ENCODE data around the gene MUC2.
A peak's percentile ranks its signal among the peaks of the same experiment; 100 is the strongest.

Gene MUC2

DNA sequence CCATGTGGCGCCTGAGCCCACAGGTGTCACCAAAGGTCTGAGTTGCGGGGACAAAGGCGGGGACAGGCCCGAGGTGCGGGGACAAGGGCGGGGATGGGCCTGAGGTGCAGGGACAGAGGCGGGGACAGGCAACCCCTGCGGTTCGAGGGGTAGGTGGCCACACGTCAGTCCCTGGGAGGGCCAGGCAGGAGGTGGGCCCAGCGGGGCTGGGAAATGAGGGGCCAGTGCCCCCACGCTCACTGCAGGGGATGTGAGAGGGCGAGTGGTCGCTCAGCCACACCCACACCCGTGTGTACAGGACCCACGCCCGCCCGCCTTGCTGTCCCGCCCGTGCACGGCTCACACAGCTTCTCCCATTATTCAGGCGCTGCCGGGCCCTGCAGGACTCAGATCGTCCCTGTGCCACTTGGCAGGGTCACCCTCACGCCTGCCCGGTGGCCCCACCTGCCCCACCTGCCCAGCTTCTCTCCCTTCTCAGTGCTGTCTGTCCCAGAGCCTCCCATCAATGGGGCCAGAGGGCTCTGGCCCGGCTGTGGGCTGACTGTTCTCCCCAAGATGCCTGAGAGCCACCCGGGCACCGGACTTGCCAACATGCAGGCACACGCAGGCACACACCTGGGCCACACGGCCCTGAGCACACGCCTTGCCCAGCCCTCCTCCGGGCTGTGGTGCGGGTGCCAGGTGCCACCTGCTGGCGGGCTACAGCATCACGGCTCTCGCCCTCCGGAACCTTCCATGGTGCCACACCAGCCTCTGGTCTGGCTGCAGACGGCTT, 23.9 kb upstream of the MUC2 start:
- DNase-seq: peak in 34 of 51 donors; percentile 1 to 65 (median 28)

DNA sequence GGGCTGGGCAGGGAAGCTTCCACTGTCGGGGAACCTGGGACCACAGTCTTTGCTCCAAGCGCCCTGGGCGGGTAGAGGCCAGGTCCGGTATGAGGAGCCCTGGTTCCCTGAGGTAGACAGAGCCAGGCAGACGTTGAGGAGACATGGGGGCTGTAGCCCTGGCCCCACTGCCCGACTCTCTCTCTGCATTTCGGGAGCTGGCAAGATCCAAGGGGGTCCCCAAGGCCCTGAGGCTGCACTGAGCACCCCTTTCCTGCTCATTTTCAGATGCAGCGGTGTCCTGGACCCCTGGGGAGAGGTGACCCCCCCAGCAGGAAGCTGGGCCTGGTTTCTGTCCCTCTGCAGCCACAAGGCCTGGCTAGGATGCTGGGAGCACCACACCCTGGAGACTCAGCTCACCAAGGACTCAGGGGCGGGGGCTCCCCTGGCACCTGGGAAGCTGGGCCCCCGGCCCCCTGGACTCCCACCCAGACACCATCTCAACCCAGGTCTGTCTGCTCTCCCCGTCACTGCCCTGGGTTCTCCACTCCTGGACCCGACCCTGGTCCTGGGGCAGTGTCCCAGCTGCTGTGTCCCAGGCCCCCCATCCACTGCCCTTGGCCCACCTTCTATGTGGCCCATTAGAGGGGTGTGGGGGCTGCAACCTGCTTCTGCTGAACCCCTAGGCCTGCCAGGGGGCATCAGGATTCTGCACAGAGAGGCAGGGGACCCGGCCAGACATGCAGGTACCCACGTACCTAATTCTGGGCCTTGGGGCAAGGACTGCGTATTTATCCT, 23.1 kb upstream of the MUC2 start:
- DNase-seq: no peak

DNA sequence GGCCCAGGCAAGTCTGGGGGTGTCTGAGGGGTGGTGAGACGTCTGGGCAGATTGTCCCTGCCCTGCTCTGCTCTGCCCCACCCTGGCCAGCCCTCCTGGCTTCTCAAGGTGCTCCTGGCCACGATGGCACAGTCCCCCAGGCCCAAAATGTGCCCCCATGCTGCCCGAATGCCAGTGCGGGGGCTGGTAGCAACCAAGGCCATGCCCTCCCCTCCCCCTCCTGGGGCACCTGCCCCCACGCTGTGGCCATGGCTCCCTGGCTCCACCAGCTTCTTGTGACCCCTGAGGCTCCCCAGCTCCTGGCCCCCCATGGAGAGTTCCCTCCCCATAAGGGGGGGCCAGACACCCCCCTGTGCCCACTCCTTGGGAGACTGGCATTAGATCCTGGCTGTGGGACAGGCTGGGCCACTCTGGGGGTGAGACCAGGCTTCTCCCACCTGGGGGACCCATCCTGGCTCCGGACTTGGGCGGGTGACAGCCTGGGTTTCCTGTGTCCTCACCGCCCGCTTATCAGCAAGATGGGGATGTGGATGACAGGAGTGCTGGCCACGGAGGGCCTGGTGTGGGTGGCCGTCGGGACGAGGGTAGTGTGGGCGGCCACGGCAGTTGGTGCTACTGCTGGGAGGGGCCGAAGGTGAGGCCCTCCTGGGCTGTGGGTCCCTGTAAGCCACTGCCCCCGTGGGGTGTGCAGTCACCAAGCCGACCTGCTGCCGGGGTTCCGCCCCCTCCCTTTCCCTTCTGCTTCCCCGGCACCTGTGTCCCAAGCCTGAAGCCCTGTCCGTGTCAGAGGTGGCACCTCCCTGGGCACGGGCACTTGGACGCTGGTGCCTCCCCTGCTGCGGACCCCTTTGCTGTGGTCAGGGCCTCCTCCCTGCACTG, 22.3 kb upstream of the MUC2 start:
- no peak for DNase-seq

- no peak for DNase-seq
Observed at GRCh38 chr11:1053121-1053901, 21.4 kb upstream of the MUC2 start.

GRCh38 chr11:1054143-1055108, 20.2 kb upstream of the MUC2 start:
- DNase-seq: no peak

GRCh38 chr11:1055109-1055703, 19.5 kb upstream of the MUC2 start:
- no peak for DNase-seq

- no peak for DNase-seq
Observed at GRCh38 chr11:1055990-1056771, 18.5 kb upstream of the MUC2 start.

- DNase-seq: no peak
Observed at GRCh38 chr11:1057806-1058205, 16.9 kb upstream of the MUC2 start.

DNA sequence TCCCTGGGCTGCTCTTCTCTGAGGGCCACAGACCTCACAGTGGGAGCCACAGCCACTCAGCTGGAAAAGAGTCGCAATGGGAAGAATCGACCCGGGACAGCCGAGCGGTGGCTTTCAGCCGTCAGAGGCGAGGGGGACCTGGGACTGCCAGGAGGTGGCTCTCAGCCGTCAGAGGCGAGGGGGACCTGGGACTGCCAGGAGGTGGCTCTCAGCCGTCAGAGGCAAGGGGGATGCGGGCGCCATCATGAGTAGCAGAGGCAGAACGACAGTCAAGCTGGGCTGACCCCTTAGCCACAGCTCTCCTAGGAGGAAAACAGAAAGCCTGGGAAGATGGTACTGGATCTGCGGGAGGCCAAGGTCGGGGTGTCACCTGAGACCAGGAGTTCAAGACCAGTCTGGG, 14.9 kb upstream of the MUC2 start:
- no peak for DNase-seq

DNA sequence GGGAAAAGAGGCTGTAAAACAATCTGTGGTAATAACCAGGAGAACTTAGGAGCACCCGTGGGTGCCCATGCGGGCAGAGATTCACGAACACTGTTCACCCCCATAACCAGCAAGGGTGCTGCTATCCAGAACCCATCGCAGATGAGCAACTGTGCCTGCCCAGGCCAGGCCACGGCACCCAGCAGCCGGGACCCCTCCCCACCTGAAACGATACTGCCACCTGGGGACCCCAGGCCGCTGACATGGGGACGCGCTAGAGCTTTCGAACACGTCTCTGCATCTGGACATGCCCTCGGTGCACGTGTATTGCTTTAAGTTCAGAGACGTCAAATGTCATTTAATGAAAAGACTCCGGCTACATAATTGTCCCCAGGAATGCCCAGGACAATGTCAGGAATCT, 14.3 kb upstream of the MUC2 start:
- DNase-seq: no peak

- no peak for DNase-seq
Observed at GRCh38 chr11:1060852-1061616, 13.6 kb upstream of the MUC2 start.

DNA sequence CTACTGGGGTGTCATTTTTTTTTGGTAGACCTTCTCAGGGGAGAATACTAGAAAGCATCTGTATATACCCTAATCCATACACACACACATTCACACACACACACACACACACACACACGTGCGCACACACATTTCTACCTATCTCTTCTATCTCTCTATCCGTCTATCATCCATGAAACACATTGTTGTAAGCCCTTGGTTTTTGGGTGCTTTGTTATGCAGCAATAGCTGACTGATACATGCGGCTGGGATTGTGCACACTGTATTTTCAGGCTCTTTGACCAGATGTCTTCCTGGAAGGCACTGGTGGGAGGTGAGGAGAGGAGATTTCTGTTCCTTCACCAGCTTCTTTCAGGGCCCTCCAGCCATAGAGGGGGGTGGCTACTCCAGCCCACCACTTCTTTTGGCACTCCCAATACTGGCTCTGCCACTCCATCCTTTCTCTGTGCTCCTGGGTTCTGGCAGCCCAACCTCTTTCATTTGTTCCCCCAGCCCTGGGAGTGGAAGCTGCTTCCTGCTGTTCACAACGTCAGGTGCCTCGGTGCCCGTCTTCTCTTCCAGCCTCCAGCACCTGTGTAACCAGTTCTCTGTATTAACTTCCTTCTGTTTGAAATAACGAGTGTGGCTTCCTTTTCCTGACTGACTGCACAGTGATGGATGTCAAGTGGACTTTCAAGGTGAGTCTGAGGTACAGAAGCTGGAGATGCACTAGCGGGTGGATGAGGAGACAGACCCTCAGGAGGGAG, 12.4 kb upstream of the MUC2 start:
- DNase-seq: no peak

GRCh38 chr11:1064167-1064566, 10.5 kb upstream of the MUC2 start:
- no peak for DNase-seq

DNA sequence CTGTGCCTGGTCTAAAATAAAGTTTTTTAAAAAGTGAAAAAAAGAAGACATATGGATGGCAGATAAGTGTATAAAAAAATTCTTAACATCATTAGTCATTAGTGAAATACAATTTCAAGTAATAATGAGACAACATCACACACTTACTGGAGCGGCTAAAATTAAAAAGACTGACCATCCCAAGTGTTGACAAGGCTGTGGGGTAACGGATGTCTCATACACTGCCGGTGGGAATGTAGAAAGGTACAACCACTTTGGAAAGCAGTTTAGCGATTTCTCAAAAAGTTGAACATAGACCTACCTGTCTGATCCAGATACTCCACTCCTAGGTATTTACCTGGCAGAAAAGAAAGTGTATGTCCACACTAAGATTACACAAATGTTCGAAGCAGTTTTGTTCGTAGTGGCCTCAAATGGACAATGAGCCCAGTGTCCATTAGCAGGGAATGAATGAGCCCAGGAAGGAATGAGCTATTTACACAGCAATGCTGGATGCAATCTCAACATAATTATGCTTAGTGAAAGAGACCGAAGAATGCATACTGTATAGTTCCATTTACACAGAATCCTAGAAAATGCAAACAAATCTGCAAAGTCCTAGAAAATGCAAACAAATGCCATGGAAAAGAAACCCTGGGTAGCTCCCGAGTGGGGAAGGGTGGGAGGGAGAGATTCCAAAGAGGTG, 6.7 kb upstream of the MUC2 start:
- DNase-seq: no peak

- DNase-seq: no peak
Observed at GRCh38 chr11:1069740-1070139, 4.9 kb upstream of the MUC2 start.

Data from hypothalamus (tissue), 51 donors.